Esophagus squamous epithelium (tissue), 5 donors: Measurements from ENCODE around the gene ABCC12. TPM values are rescaled to one million over a fixed set of nuclear protein-coding genes. Genes with fewer than 3 reads are reported as not detected.

Experiments used
- DNase-seq: peaks from one replicate; lab custom pipeline; 2025; lab: John Stamatoyannopoulos, UW
- H3K27ac ChIP-seq, 4 donors: fragments of 200-600 bp; sonication (generic); one replicate each; pipeline ENCODE4 v1.5.1; 2016 to 2019; ENCODE audit warnings: mild to moderate bottlenecking in 1 of 4
- H3K27me3 ChIP-seq, 4 donors: fragments of 200-600 bp; sonication (generic); 1 replicate in 3 of 4; 2 replicates in 1 of 4; pipeline versions ENCODE4 v1.5.1 to v1.6.0; 2017 to 2021; ENCODE audit warnings: antibody characterized with exemption in 1 of 4
- H3K36me3 ChIP-seq, 3 donors: fragments of 200-600 bp; sonication (generic); one replicate each; pipeline ENCODE4 v1.5.1; 2016 to 2019
- H3K4me1 ChIP-seq, 3 donors: fragments of 200-600 bp; sonication (generic); one replicate each; pipeline ENCODE4 v1.5.1; 2017 to 2019
- H3K4me3 ChIP-seq, 4 donors: fragments of 200-600 bp; sonication (generic); 1 replicate in 3 of 4; 2 replicates in 1 of 4; pipeline ENCODE4 v1.5.1; 2016 to 2019; ENCODE audit warnings: mild to moderate bottlenecking in 2 of 4, moderate library complexity in 1 of 4
- H3K9me3 ChIP-seq, 3 donors: fragments of 200-600 bp; sonication (generic); one replicate each; pipeline ENCODE4 v1.5.1; 2016 to 2019
- POLR2A ChIP-seq, 4 donors: fragments of 450-650 bp; IDR thresholded peaks; one replicate each; pipeline ENCODE4 v1.6.1; 2017; ENCODE audit warnings: antibody characterized with exemption in 4 of 4, mild to moderate bottlenecking in 4 of 4, moderate library complexity in 3 of 4
- WGBS, 2 donors: methylation state at CpG; one replicate each; pipeline ENCODE4 v1.1.5; 2018; 5-methylcytosine and 5-hydroxymethylcytosine counted together
- intact Hi-C: fragments of 100-400 bp; cut with DNase I; formaldehyde crosslinking; loops from one replicate; pipeline ENCODE4 v1.15.0; 2022
- total RNA-seq, 4 donors: library from RNA; depleted of rRNA; stranded (reverse); fragments of >200 nt; gene quantifications; one replicate each; pipeline ENCODE4 v1.1.0, GENCODE V29; 2016
- TF ChIP-seq, protein P1 (sequence below), 6 experiments: fragments of 450-650 bp in 4 of 6; fragments of 200-600 bp in 2 of 6; sonication (generic) in 2 of 6; IDR thresholded peaks; one replicate each; pipeline ENCODE4 v1.5.1; 2016 to 2019; ENCODE audit warnings: antibody characterized with exemption in 6 of 6, mild to moderate bottlenecking in 4 of 6, moderate library complexity in 4 of 6
- donor health status: DM: yes; HTN: yes; CAD: no.

ABCC12 gene
- total RNA-seq, 4 donors from 2014 or later: not detected

DNA sequence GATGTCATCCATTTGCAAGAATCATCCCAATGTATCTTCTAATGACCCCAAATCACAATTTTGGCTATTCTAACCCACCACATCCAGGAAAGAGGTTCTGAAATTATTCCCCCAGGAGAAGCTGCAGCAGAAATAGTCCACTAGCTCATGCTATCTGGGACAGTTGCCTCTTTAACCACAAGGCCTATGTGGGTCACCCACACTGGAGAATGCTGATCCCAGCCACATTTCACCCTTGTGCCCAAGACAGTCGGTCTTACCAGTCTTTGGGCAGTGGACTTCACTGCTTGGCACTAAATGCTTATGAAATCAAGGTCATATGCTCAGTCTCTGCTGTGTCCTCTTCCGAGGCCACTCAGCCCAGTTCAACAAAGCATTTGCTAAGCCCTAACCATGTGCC lies 27.0 kb downstream of the ABCC12 start:
- Histone ChIP-seq H3K4me3 (no peak overlapping the region), H3K9me3 (no peaks in the 10 kb centered on the region), H3K27ac (no peak overlapping the region), H3K4me1 (peaks cover 0 to 11% (median 0%) of the 10 kb centered on the region in 3 donors), H3K36me3 (no peaks in the 10 kb centered on the region), H3K27me3 (peaks cover 0 to 27% (median 0%) of the 10 kb centered on the region in 4 donors)
- intact Hi-C loops: no loop called here
- DNase-seq: no peak
- TF ChIP-seq POLR2A (IDR thresholded peaks at IDR 0.05): no peak
- TF ChIP-seq, protein P1, sequence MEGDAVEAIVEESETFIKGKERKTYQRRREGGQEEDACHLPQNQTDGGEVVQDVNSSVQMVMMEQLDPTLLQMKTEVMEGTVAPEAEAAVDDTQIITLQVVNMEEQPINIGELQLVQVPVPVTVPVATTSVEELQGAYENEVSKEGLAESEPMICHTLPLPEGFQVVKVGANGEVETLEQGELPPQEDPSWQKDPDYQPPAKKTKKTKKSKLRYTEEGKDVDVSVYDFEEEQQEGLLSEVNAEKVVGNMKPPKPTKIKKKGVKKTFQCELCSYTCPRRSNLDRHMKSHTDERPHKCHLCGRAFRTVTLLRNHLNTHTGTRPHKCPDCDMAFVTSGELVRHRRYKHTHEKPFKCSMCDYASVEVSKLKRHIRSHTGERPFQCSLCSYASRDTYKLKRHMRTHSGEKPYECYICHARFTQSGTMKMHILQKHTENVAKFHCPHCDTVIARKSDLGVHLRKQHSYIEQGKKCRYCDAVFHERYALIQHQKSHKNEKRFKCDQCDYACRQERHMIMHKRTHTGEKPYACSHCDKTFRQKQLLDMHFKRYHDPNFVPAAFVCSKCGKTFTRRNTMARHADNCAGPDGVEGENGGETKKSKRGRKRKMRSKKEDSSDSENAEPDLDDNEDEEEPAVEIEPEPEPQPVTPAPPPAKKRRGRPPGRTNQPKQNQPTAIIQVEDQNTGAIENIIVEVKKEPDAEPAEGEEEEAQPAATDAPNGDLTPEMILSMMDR (IDR thresholded peaks at IDR 0.05): no peak
- WGBS, 2 donors: 90 to 100% methylated on average over 1 to 2 of the region's 2 CpGs

DNA sequence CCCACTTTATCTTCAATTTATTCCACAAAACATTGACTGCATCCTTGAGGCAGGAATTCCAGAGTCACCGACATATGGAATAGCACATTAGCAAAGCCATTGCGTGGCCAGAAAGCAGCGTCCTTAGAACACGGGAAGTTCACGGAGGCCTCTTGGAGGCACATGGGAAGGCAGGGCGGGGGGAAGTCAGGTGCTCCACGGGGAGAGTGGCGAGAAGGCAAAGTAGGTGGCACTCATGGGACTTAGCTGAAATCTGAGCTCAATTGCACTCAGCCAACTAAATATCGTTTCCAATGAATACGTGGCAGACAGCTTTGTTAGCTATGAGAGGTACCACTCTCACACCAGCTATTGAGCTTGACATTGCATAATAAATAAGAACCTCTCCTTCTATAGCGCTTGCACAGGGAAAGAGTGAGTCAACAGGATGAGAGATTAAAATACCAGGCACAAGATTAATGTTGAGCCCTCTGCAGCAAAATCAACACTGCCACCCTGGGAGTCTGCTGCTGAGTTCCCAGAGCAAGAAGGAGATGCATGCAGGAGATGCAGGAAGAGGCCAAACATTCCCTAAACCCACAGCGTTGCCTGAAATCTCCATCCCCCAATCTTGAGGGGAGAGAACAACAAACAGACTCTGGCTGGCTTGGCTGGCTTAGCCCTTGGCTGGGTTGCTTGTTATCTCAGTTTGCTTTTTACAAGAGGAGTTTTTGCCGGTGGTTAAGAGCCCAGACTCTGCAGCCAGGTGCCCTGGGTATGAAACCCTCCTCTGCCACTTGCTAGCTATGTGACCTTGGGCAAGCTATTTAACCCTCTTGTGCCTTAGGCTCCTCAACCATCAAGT lies 28.8 kb downstream of the ABCC12 start:
- H3K27ac ChIP-seq: no peak overlapping the region
- DNase-seq: no peak
- H3K4me1 ChIP-seq: peaks cover 0 to 11% (median 0%) of the 10 kb centered on the region in 3 donors
- H3K4me3 ChIP-seq: no peak overlapping the region
- peaks cover 0 to 27% (median 0%) of the 10 kb centered on the region in 4 donors for H3K27me3 ChIP-seq
- TF ChIP-seq, protein P1 (IDR thresholded peaks at IDR 0.05): no peak
- TF ChIP-seq POLR2A (IDR thresholded peaks at IDR 0.05): no peak
- no peaks in the 10 kb centered on the region for H3K36me3 ChIP-seq
- no peaks in the 10 kb centered on the region for H3K9me3 ChIP-seq
- intact Hi-C loops: no loop called here
- 43 to 48% methylated on average over 12 to 13 of the region's 13 CpGs for WGBS, 2 donors

DNA sequence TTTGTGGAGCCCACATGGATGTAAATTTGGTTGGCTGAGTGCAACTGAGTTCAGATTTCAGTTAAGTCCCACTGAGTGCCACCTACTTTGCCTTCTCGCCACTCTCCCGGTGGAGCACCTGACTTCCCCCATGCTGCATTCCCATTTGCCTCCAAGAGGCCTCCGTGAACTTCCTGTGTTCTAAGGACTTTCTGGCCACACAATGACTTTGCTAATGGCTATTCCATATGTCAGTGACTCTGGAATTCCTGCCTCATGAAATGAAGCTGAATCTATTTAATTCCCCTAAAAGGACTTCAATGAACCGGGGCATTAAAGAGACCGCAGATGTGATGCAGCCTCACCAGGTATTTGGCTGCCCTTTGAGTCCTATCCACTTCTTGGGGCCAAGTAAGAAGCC lies 29.9 kb downstream of the ABCC12 start:
- no peak for DNase-seq
- Histone ChIP-seq H3K27me3 (peaks cover 0 to 21% (median 0%) of the 10 kb centered on the region in 4 donors), H3K4me1 (peaks cover 0 to 11% (median 0%) of the 10 kb centered on the region in 3 donors), H3K27ac (no peak overlapping the region), H3K4me3 (no peak overlapping the region), H3K36me3 (no peaks in the 10 kb centered on the region), H3K9me3 (no peaks in the 10 kb centered on the region)
- WGBS, 2 donors: 81 to 83% methylated on average over 2 to 5 of the region's 5 CpGs
- intact Hi-C loops: no loop called here
- no peak for TF ChIP-seq POLR2A (IDR thresholded peaks at IDR 0.05)
- TF ChIP-seq, protein P1 (IDR thresholded peaks at IDR 0.05): no peak

DNA sequence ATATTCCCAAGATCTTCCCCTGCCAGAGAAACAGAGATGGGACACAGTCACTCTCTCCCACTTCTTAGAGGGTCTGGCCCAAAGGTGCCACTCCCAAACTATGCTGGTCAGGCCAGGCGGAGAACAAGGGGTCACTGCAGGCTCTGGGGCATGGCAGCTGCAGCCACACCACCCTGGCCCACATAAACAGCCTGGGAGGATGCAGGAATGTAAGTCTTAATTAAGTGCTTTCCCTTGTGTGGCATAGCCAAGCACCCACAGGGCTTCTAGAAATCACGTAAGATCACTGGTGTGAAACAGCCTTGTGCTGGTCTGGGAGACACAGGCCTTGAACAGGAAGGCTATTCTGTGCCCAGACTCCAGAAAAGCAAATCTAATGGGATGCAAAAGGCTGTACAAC lies 31.5 kb downstream of the ABCC12 start:
- peaks cover 0 to 11% (median 0%) of the 10 kb centered on the region in 3 donors for H3K4me1 ChIP-seq
- intact Hi-C loops: no loop called here
- WGBS, 2 donors: 86 to 95% methylated on average over 1 to 2 of the region's 2 CpGs

More for the DNA sequence above, 31.5 kb downstream of the ABCC12 start:
- no peak overlapping the region for H3K27ac ChIP-seq
- H3K27me3 ChIP-seq: peaks cover 0 to 11% (median 0%) of the 10 kb centered on the region in 4 donors
- H3K4me3 ChIP-seq: no peak overlapping the region
- DNase-seq: no peak
- H3K36me3 ChIP-seq: no peaks in the 10 kb centered on the region
- TF ChIP-seq, protein P1 (IDR thresholded peaks at IDR 0.05): no peak
- TF ChIP-seq POLR2A (IDR thresholded peaks at IDR 0.05): no peak
- H3K9me3 ChIP-seq: no peaks in the 10 kb centered on the region
